Thoracic aorta (tissue), 2 donors: ENCODE results near the gene FAM98A. TPM values are rescaled to one million over a fixed set of nuclear protein-coding genes. Genes with fewer than 3 reads are reported as not detected.

Experiments
- ATAC-seq: fragments of 150-250 bp; one replicate; pipeline ENCODE4 v1.8.0; 2017; ENCODE audit warnings: low read depth; ENCODE audit not compliant: insufficient number of reproducible peaks, low FRiP score
- DNase-seq: peaks from one replicate; pipeline ENCODE4 v3.0.0-alpha.2; 2020; ENCODE audit warnings: low spot score
- H3K27ac ChIP-seq, 2 donors: fragments of 200-600 bp; sonication (generic); 1 replicate in 1 of 2; 2 replicates in 1 of 2; pipeline ENCODE4 v1.5.1; 2016; ENCODE audit warnings: mild to moderate bottlenecking in 2 of 2, moderate library complexity in 2 of 2
- H3K27me3 ChIP-seq: fragments of 200-600 bp; sonication (generic); replicated peaks from 2 replicates; pipeline ENCODE4 v1.6.0; 2016; ENCODE audit warnings: mild to moderate bottlenecking; ENCODE audit not compliant: insufficient read depth
- H3K36me3 ChIP-seq: fragments of 200-600 bp; sonication (generic); one replicate; pipeline ENCODE4 v1.5.1; 2016
- H3K4me1 ChIP-seq, 2 donors: fragments of 200-600 bp; sonication (generic); 1 replicate in 1 of 2; 2 replicates in 1 of 2; pipeline versions ENCODE4 v1.5.1 to v1.6.0; 2016; ENCODE audit warnings: low read depth in 2 of 2, mild to moderate bottlenecking in 1 of 2; ENCODE audit not compliant: control insufficient read depth in 1 of 2
- H3K4me3 ChIP-seq: fragments of 200-600 bp; sonication (generic); 2 replicates; pipeline ENCODE4 v1.5.1; 2016; ENCODE audit warnings: mild to moderate bottlenecking
- H3K9me3 ChIP-seq: fragments of 200-600 bp; sonication (generic); 2 replicates; pipeline ENCODE4 v1.5.1; 2016
- CTCF ChIP-seq: fragments of 200-600 bp; sonication (generic); IDR thresholded peaks from one replicate; pipeline ENCODE4 v1.5.1; 2019; ENCODE audit warnings: antibody characterized with exemption
- total RNA-seq, 2 donors: library from RNA; depleted of rRNA; stranded (reverse); fragments of >200 nt; gene quantifications; one replicate each; pipeline versions ENCODE4 v1.1.0 to v1.2.3, GENCODE V29; 2016

Gene FAM98A
- total RNA-seq, 2 donors from 2014 or later = 75.9 to 94.7 TPM

- H3K27ac ChIP-seq = peak overlapping the region in 1 of 2 donors; percentile 22
- no peak for TF ChIP-seq CTCF
Observed at GRCh38 chr2:33588232-33588631, 10.9 kb downstream of the FAM98A start.

GRCh38 chr2:33586766-33587165 is 12.3 kb downstream of the FAM98A start:
- no peaks in the 10 kb centered on the region for H3K9me3 ChIP-seq
- no peaks in the 10 kb centered on the region for H3K27me3 ChIP-seq
- H3K4me1 ChIP-seq = peaks cover 10 to 45% of the 10 kb centered on the region in 2 donors
- DNase-seq (no peak), ATAC-seq (no peak)
- H3K27ac ChIP-seq = no peak overlapping the region
- no peak overlapping the region for H3K4me3 ChIP-seq
- peaks cover 11% of the 10 kb centered on the region for H3K36me3 ChIP-seq
- no peak for TF ChIP-seq CTCF

More at GRCh38 chr2:33588232-33588631, 10.9 kb downstream of the FAM98A start:
- no peaks in the 10 kb centered on the region for H3K9me3 ChIP-seq
- ATAC-seq = no peak
- DNase-seq = no peak
- peaks cover 10 to 49% of the 10 kb centered on the region in 2 donors for H3K4me1 ChIP-seq
- peaks cover 11% of the 10 kb centered on the region for H3K36me3 ChIP-seq
- no peak overlapping the region for H3K4me3 ChIP-seq
- no peaks in the 10 kb centered on the region for H3K27me3 ChIP-seq

- Histone ChIP-seq H3K4me1 (peaks cover 0 to 17% of the 10 kb centered on the region in 2 donors), H3K4me3 (no peak overlapping the region), H3K27me3 (no peaks in the 10 kb centered on the region), H3K36me3 (peaks cover 11% of the 10 kb centered on the region), H3K27ac (no peak overlapping the region), H3K9me3 (no peaks in the 10 kb centered on the region)
- DNase-seq = no peak
- peak; percentile 81 for TF ChIP-seq CTCF
- no peak for ATAC-seq
Observed at GRCh38 chr2:33583194-33583938, 15.7 kb downstream of the FAM98A start.

GRCh38 chr2:33581872-33582271 is 17.2 kb downstream of the FAM98A start:
- H3K27me3 ChIP-seq = no peaks in the 10 kb centered on the region
- H3K36me3 ChIP-seq = peaks cover 11% of the 10 kb centered on the region
- ATAC-seq (no peak), DNase-seq (no peak)
- H3K27ac ChIP-seq = no peak overlapping the region
- H3K4me1 ChIP-seq = peaks cover 0 to 4% of the 10 kb centered on the region in 2 donors
- H3K9me3 ChIP-seq = no peaks in the 10 kb centered on the region
- no peak for TF ChIP-seq CTCF
- no peak overlapping the region for H3K4me3 ChIP-seq

- no peaks in the 10 kb centered on the region for H3K36me3 ChIP-seq
- H3K27ac ChIP-seq = no peak overlapping the region
- no peaks in the 10 kb centered on the region for H3K9me3 ChIP-seq
- H3K27me3 ChIP-seq = no peaks in the 10 kb centered on the region
- H3K4me1 ChIP-seq = peaks cover 0 to 4% of the 10 kb centered on the region in 2 donors
- H3K4me3 ChIP-seq = no peak overlapping the region
- TF ChIP-seq CTCF = no peak
- DNase-seq (no peak), ATAC-seq (no peak)
Observed at GRCh38 chr2:33579227-33579626, 19.9 kb downstream of the FAM98A start.
